ENCODE measurements around the gene FAM180B. TPM values are rescaled to one million over a fixed set of nuclear protein-coding genes. Genes with fewer than 3 reads are reported as not detected.

The FAM180B gene
- total and polyA plus RNA-seq, 10 of the 15 experiments (the other 5 are each of a cell fraction or from before 2014, with no cell fraction given) = 0.04 to 0.34 TPM; not detected in 8

- TF ChIP-seq PML (IDR thresholded peaks at IDR 0.05; ENCODE audit: low read length) = no peak
- no peak for TF ChIP-seq PBX3 (IDR thresholded peaks at IDR 0.05; ENCODE audit: insufficient replicate concordance, low read depth, low read length)
- peak; percentile 40 to 63 (median 60) for TF ChIP-seq CTCF (IDR thresholded peaks at IDR 0.05 in 2 of 3, conservative IDR thresholded peaks at IDR 0.05 in 1 of 3; ENCODE audit: control insufficient read depth in 2 of 3, extremely low read depth in 1 of 3, insufficient read depth in 1 of 3, low read depth in 3 of 3, low read length in 3 of 3)
- peak; percentile 63; the same call in 1 of the 2 replicates for TF ChIP-seq MXI1 (IDR thresholded peaks at IDR 0.05; ENCODE audit: low read depth, low read length)
- no peak for TF ChIP-seq USF2 (IDR thresholded peaks at IDR 0.05; ENCODE audit: borderline replicate concordance, low read depth, low read length)
- TF ChIP-seq NFYA (IDR thresholded peaks at IDR 0.05; ENCODE audit: borderline replicate concordance, low read depth, low read length) = no peak
- peak; percentile 28; the same call in 1 of the 2 replicates for TF ChIP-seq RUNX3 (IDR thresholded peaks at IDR 0.05; ENCODE audit: low read length)
- no peak for TF ChIP-seq ATF2 (IDR thresholded peaks at IDR 0.05; ENCODE audit: low read length)
- 0 out of 2 replicates have a peak, but pooled peaks have one; percentile 14 for TF ChIP-seq TCF3 (IDR thresholded peaks at IDR 0.05; ENCODE audit: borderline replicate concordance, insufficient read depth, low read depth, low read length)
- TF ChIP-seq REST (IDR thresholded peaks at IDR 0.05; ENCODE audit: low read depth, low read length) = no peak
- TF ChIP-seq NFYB (IDR thresholded peaks at IDR 0.05; ENCODE audit: insufficient read depth, low read depth, low read length) = no peak
- no peak for TF ChIP-seq TCF7 (IDR thresholded peaks at IDR 0.05; ENCODE audit: borderline replicate concordance)
- no peak for TF ChIP-seq KLF5 (IDR thresholded peaks at IDR 0.05; ENCODE audit: partially characterized antibody)
- TF ChIP-seq SMARCA5 (IDR thresholded peaks at IDR 0.05) = no peak
- TF ChIP-seq RELB (IDR thresholded peaks at IDR 0.05; ENCODE audit: low read depth) = 0 out of 2 replicates have a peak, but pooled peaks have one; percentile 18
- no peak for TF ChIP-seq NFXL1 (IDR thresholded peaks at IDR 0.05; ENCODE audit: borderline replicate concordance)
- TF ChIP-seq IRF4 (IDR thresholded peaks at IDR 0.05; ENCODE audit: low read depth, low read length) = no peak
- TF ChIP-seq SMAD1 (IDR thresholded peaks at IDR 0.05; ENCODE audit: low read depth, partially characterized antibody) = no peak
- TF ChIP-seq ASH2L (IDR thresholded peaks at IDR 0.05; ENCODE audit: borderline replicate concordance, low read depth) = no peak
- no peak for TF ChIP-seq KAT2A (conservative IDR thresholded peaks at IDR 0.05; ENCODE audit: control insufficient read depth, low read depth, low read length)
Observed at GRCh38 chr11:47551086-47551485, 35.4 kb upstream of the FAM180B start (continued).

All from GM12878 (cell line).